Amniotic epithelial cell (primary cell): ENCODE measurements around the gene NACC2.

Experiments used
- DNase-seq: peaks from one replicate; pipeline ENCODE4 v3.0.0-alpha.2; 2010; ENCODE audit warnings: low read depth

The NACC2 gene

GRCh38 chr9:136092741-136093140 is 2.3 kb downstream of the NACC2 start:
- no peak for DNase-seq

- DNase-seq = no peak
These were observed 2.8 kb downstream of the NACC2 start for GRCh38 chr9:136092353-136092650.

- DNase-seq = no peak
These were observed 3.3 kb downstream of the NACC2 start for GRCh38 chr9:136091582-136092352.

- no peak for DNase-seq
These were observed 4.1 kb downstream of the NACC2 start for GRCh38 chr9:136090768-136091581.

GRCh38 chr9:136090056-136090735 is 4.9 kb downstream of the NACC2 start:
- DNase-seq = no peak

GRCh38 chr9:136089697-136090045 is 5.4 kb downstream of the NACC2 start:
- DNase-seq = peak; percentile 52

- peak; percentile 58 for DNase-seq
These were observed 6.0 kb downstream of the NACC2 start for GRCh38 chr9:136088939-136089696.

GRCh38 chr9:136088481-136088938 is 6.6 kb downstream of the NACC2 start:
- no peak for DNase-seq

- no peak for DNase-seq
These were observed 7.2 kb downstream of the NACC2 start for GRCh38 chr9:136087741-136088480.

GRCh38 chr9:136086951-136087740 is 7.9 kb downstream of the NACC2 start:
- DNase-seq = no peak

- no peak for DNase-seq
These were observed 8.7 kb downstream of the NACC2 start for GRCh38 chr9:136086213-136086881.

- no peak for DNase-seq
These were observed 9.3 kb downstream of the NACC2 start for GRCh38 chr9:136085815-136086212.

GRCh38 chr9:136084063-136084944 is 10.8 kb downstream of the NACC2 start:
- DNase-seq = no peak

GRCh38 chr9:136083558-136084062 is 11.5 kb downstream of the NACC2 start:
- no peak for DNase-seq

GRCh38 chr9:136082496-136083361 is 12.4 kb downstream of the NACC2 start:
- no peak for DNase-seq

- no peak for DNase-seq
These were observed 13.1 kb downstream of the NACC2 start for GRCh38 chr9:136081826-136082495.

- DNase-seq = peak; percentile 44
These were observed 13.8 kb downstream of the NACC2 start for GRCh38 chr9:136081113-136081825.
